BLaER1 (cell line): ENCODE measurements around the gene WWOX.

Experiments used
- H3K27ac ChIP-seq: shearing (Covaris generic); formaldehyde crosslinking; 2 replicates; pipeline ENCODE4 v1.8.1; 2022
- H3K27me3 ChIP-seq: shearing (Covaris generic); formaldehyde crosslinking; 2 replicates; pipeline ENCODE4 v1.8.1; 2022
- H3K36me3 ChIP-seq: shearing (Covaris generic); formaldehyde crosslinking; 2 replicates; pipeline ENCODE4 v1.8.1; 2022
- H3K4me1 ChIP-seq: shearing (Covaris generic); formaldehyde crosslinking; 2 replicates; pipeline ENCODE4 v1.8.1; 2022
- H3K4me2 ChIP-seq: shearing (Covaris generic); formaldehyde crosslinking; 2 replicates; pipeline ENCODE4 v1.8.1; 2022
- H3K4me3 ChIP-seq: shearing (Covaris generic); formaldehyde crosslinking; 2 replicates; pipeline ENCODE4 v1.8.1; 2022
- H3K9ac ChIP-seq: shearing (Covaris generic); formaldehyde crosslinking; 2 replicates; pipeline ENCODE4 v1.8.1; 2022
- H3K9me3 ChIP-seq: shearing (Covaris generic); formaldehyde crosslinking; 2 replicates; pipeline ENCODE4 v1.8.1; 2022
- H4K20me1 ChIP-seq: shearing (Covaris generic); formaldehyde crosslinking; 2 replicates; pipeline ENCODE4 v1.8.1; 2022
- Cebpa-rat ChIP-seq: shearing (Covaris generic); IDR thresholded peaks from 2 replicates; pipeline ENCODE4 v1.8.1; 2022

Gene WWOX

DNA sequence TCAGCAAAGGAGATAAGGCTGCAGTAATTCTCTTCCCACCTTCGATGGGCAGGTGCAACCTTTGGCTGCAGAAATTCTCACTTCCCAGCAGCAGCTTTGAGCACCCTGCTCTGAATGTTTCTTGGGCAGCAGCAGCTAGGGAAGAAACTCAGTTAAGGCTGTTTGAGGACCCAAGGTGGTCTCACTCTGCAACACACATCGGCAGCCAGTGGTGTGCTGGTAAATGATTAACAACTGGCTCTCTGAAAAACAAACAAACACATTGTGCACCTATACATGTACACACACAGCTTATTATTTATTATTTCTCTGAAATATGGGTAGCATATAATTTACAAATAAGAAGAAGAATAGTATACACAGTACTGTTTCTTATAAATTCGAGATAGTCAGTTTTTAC, 685.8 kb downstream of the WWOX start:
- no peaks in the 10 kb centered on the region for H3K27me3 ChIP-seq
- H3K4me2 ChIP-seq: no peak overlapping the region
- H3K36me3 ChIP-seq: no peaks in the 10 kb centered on the region
- TF ChIP-seq Cebpa-rat: no peak
- H3K9ac ChIP-seq: no peak overlapping the region
- no peaks in the 10 kb centered on the region for H4K20me1 ChIP-seq
- H3K27ac ChIP-seq: no peak overlapping the region
- H3K4me1 ChIP-seq: no peaks in the 10 kb centered on the region
- no peak overlapping the region for H3K4me3 ChIP-seq
- no peaks in the 10 kb centered on the region for H3K9me3 ChIP-seq

DNA sequence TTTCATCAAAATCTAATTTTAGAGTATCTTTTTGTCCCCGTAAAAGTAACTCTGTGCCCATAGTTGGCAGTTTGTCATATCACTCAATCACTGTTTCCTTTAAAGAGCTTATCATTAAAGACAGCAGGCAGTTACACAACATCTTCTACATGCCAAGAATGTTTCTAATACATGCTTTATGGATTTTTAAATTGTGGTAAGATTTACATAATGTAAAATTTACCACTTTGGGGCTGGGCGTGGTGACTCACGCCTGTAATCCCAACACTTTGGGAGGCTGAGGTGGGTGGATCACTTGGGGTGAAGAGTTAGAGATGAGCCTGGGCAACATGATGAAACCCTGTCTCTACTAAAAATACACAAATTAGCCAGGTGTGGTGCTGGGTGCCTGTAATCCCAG, 687.2 kb downstream of the WWOX start:
- H3K4me2 ChIP-seq: no peak overlapping the region
- no peaks in the 10 kb centered on the region for H3K4me1 ChIP-seq
- H3K27ac ChIP-seq: no peak overlapping the region
- no peak for TF ChIP-seq Cebpa-rat
- H3K27me3 ChIP-seq: no peaks in the 10 kb centered on the region
- H3K36me3 ChIP-seq: no peaks in the 10 kb centered on the region
- no peaks in the 10 kb centered on the region for H4K20me1 ChIP-seq
- H3K4me3 ChIP-seq: no peak overlapping the region
- no peak overlapping the region for H3K9ac ChIP-seq
- H3K9me3 ChIP-seq: no peaks in the 10 kb centered on the region

DNA sequence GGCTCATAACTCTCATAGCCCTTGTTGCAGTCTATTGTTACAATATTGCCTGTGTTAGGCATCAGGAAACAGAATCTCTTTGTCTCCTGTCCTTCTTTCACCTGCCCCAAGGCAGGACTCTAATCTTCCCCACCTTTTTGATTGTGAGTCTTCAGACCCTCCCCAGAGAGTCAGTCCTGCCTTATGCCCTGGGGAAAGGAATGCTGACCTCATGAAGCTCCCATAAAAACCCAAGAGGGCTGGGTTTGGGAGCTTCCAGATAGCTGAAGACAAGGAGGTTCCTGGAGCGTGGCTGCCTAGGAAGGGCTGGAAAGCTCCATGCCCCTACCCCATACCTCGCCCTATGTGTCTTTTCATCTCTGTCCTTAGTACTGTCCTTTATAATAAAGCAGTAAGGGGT, 688.8 kb downstream of the WWOX start:
- Histone ChIP-seq H3K27me3 (no peaks in the 10 kb centered on the region), H3K36me3 (no peaks in the 10 kb centered on the region), H3K4me2 (no peak overlapping the region), H4K20me1 (no peaks in the 10 kb centered on the region), H3K9me3 (no peaks in the 10 kb centered on the region), H3K27ac (no peak overlapping the region), H3K4me1 (no peaks in the 10 kb centered on the region), H3K9ac (no peak overlapping the region), H3K4me3 (no peak overlapping the region)
- no peak for TF ChIP-seq Cebpa-rat

DNA sequence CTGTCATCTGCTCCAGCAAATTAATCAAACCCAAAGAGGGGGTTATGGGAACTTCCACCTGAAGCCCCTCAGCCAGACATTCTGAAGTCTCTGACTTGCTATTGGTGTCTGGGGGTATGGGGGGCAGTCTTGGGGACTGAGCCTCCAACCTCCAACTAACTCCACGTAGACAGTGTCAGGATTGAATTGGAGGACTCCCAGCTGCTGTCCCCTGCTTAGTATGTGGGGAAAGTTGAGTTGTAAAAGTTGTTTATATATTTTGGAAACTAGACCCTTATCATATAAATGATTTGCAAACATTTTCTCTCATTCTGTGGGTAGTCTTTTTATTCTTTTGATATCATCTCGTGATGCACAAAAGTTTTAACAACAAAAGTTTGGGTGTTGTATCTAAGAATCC, 689.2 kb downstream of the WWOX start:
- H4K20me1 ChIP-seq: no peaks in the 10 kb centered on the region
- no peak overlapping the region for H3K9ac ChIP-seq
- TF ChIP-seq Cebpa-rat: no peak
- H3K4me1 ChIP-seq: no peaks in the 10 kb centered on the region
- no peaks in the 10 kb centered on the region for H3K36me3 ChIP-seq
- H3K4me2 ChIP-seq: no peak overlapping the region
- no peaks in the 10 kb centered on the region for H3K9me3 ChIP-seq
- H3K27me3 ChIP-seq: no peaks in the 10 kb centered on the region
- H3K4me3 ChIP-seq: no peak overlapping the region
- no peak overlapping the region for H3K27ac ChIP-seq

DNA sequence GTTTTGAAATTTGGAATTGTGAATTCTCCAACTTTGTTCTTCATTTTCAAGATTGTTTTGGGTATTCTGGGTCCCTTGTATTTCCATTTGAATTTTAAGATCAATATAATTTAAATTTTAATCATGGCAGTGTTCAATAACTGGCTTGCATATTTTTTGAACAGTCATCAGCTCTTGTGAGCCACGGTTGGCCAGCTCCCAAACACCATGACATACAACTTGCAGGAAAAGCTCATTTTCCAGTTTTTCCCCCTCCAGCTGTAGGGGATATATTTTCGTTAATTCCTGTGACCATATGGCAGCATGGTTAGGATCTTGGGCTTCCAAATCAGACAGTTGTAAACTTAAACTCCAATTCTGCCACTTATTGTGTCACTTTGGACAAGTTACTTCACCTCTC, 690.1 kb downstream of the WWOX start:
- H3K4me1 ChIP-seq: no peaks in the 10 kb centered on the region
- TF ChIP-seq Cebpa-rat: no peak
- no peaks in the 10 kb centered on the region for H3K9me3 ChIP-seq
- no peaks in the 10 kb centered on the region for H4K20me1 ChIP-seq
- no peaks in the 10 kb centered on the region for H3K36me3 ChIP-seq
- no peak overlapping the region for H3K9ac ChIP-seq
- no peak overlapping the region for H3K4me3 ChIP-seq
- no peaks in the 10 kb centered on the region for H3K27me3 ChIP-seq
- no peak overlapping the region for H3K27ac ChIP-seq
- no peak overlapping the region for H3K4me2 ChIP-seq

DNA sequence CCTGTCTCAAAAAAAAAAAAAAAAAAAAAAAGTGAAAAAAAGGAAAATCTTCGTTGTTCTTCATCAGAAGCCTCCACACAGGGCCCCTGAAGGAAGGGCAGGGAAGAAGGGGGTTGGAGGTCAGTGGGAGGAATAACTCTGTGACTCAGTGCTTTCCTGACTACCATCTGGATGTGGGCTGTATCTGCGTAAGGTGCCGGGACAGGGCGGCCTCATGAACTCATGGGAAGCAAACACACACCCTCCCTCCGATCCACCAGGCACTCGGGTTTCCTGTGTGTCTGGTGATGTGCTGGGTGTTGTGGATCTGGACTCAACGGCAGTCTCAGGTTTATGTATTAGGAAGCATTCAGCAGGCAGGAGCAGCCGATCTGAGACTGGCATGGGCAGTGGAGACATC, 691.6 kb downstream of the WWOX start:
- no peaks in the 10 kb centered on the region for H3K27me3 ChIP-seq
- H3K27ac ChIP-seq: no peak overlapping the region
- no peak overlapping the region for H3K4me3 ChIP-seq
- no peak overlapping the region for H3K9ac ChIP-seq
- no peak overlapping the region for H3K4me2 ChIP-seq
- H3K4me1 ChIP-seq: no peaks in the 10 kb centered on the region
- no peaks in the 10 kb centered on the region for H3K36me3 ChIP-seq
- no peaks in the 10 kb centered on the region for H4K20me1 ChIP-seq
- H3K9me3 ChIP-seq: no peaks in the 10 kb centered on the region
- no peak for TF ChIP-seq Cebpa-rat

DNA sequence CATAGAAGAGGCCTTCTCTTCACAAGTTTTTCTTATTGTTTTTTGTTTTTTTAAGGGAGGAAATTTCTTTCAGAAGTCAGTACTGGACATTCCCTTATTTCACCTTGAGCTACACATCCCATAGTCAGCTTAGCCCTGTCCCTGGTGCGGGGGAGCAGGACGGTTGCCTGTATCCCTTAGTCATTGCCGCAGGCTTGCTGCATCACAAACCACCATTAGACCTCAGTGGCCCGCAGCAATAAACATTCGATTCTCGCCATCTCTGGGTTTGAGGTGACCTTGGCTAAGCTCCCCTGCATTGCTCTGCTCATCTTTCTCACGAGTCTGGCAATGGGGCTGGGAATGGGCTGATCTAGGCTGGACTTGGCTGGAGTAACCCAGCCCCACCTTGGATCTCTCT, 692.5 kb downstream of the WWOX start:
- Histone ChIP-seq H3K9me3 (no peaks in the 10 kb centered on the region), H3K27me3 (no peaks in the 10 kb centered on the region), H3K36me3 (no peaks in the 10 kb centered on the region), H3K4me3 (no peak overlapping the region), H3K4me1 (no peaks in the 10 kb centered on the region), H3K27ac (no peak overlapping the region), H4K20me1 (no peaks in the 10 kb centered on the region), H3K4me2 (no peak overlapping the region), H3K9ac (no peak overlapping the region)
- TF ChIP-seq Cebpa-rat: no peak

DNA sequence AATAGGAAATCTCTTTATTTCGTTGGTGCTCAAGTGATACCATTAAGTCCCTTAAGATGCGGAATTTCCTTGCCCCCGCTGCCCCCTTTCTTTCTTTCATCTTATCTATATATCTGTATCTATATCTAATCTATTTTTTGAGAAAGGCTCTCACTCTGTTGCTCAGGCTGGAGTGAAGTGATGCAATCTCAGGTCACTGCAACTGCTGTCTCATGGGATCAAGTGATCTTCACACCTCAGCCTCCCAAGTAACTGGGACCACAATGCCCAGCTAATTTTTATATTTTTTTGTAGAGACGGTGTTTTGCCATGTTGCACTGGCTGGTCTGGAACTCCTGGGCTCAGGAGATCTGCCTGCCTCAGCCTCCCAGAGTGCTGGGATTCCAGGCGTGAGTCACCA, 693.5 kb downstream of the WWOX start:
- H4K20me1 ChIP-seq: no peaks in the 10 kb centered on the region
- no peak overlapping the region for H3K27ac ChIP-seq
- H3K27me3 ChIP-seq: no peaks in the 10 kb centered on the region
- H3K4me3 ChIP-seq: no peak overlapping the region
- H3K4me1 ChIP-seq: no peaks in the 10 kb centered on the region
- H3K9me3 ChIP-seq: no peaks in the 10 kb centered on the region
- H3K4me2 ChIP-seq: no peak overlapping the region
- TF ChIP-seq Cebpa-rat: no peak
- H3K9ac ChIP-seq: no peak overlapping the region
- no peaks in the 10 kb centered on the region for H3K36me3 ChIP-seq

DNA sequence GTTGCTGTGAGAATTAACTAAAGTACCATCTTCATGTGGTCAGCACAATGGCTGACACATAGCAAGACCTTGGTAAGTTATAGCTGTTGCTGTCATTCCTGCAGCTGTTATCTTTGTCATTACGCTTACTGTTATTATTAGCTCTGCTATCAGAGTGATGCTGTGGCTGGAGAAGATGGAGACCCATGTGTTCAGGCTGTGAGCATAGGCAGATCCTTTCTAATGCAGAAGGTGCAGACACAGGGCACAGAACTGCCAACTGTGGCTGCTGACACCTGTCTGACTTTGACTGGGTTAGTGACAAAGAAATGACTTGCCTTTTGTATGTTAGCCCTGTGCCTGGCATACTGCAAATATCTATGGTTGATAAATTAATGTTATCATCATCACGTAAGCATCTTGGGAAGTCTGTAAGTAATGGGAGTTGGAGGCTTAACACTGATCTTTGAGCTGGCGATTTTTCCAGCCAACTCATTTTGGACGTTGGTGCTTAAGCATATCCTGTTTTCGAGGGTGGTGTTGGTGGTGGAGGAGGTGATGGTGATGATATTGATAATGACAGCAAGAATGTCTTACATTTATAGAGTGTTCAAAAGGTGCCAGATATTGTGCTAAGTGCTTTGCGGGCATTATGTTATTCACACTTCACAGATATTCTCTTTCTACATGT, 695.3 kb downstream of the WWOX start:
- no peak overlapping the region for H3K27ac ChIP-seq
- H3K9ac ChIP-seq: no peak overlapping the region
- no peak overlapping the region for H3K4me3 ChIP-seq
- no peaks in the 10 kb centered on the region for H3K36me3 ChIP-seq
- no peaks in the 10 kb centered on the region for H4K20me1 ChIP-seq
- no peak for TF ChIP-seq Cebpa-rat
- no peak overlapping the region for H3K4me2 ChIP-seq
- no peaks in the 10 kb centered on the region for H3K27me3 ChIP-seq
- no peaks in the 10 kb centered on the region for H3K4me1 ChIP-seq
- no peaks in the 10 kb centered on the region for H3K9me3 ChIP-seq

DNA sequence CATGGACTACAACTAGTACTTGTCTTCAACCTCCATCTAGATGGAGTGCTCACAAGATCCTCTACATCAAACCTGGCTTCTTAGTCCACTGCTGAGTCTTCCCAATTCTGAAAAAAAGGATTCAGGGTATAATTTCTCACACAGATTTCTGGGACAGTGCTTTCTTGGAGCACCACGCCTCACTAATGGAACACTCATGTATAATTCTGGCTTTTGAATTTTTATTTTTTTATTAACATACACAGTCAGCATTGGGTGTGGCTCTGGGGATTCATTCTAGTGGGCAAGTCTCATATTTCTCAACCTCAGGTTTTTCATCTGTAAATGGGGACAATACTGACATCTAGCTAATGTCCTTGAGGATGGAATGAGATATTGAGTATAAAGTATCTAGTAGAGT, 696.0 kb downstream of the WWOX start:
- H3K4me2 ChIP-seq: no peak overlapping the region
- H3K27me3 ChIP-seq: no peaks in the 10 kb centered on the region
- H3K4me3 ChIP-seq: no peak overlapping the region
- no peak for TF ChIP-seq Cebpa-rat
- no peaks in the 10 kb centered on the region for H4K20me1 ChIP-seq
- no peak overlapping the region for H3K9ac ChIP-seq
- no peak overlapping the region for H3K27ac ChIP-seq
- no peaks in the 10 kb centered on the region for H3K9me3 ChIP-seq
- H3K36me3 ChIP-seq: no peaks in the 10 kb centered on the region
- H3K4me1 ChIP-seq: no peaks in the 10 kb centered on the region

DNA sequence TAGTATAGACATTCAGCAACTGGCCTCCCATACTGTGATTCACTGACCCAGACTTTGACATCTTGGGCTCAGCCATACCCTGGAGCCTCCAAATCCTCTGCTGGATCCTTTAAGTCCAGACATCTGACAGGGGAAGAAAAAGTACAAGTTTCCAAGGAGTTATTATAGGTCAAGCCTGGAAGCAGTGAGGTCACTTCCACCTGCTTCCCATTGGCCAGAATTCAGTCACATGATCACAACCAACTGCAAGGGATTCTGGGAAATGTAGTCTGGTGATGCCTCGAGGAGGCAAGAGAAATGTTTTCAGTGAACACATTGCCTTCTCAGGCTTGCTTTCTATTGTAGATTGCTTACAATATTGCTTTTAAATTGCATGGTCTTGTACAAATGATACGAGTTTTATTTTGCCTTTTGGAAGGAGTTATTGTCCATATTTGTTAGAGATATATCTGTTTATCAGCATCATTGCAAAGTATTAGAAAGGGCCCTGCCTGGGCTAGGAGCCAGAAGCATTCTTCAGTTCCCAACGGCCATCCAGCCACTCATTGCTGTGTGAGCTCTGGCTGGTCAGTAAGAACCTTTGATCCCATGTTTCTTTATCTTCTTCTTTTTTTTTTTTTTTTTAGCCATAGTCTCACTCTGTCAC, 696.9 kb downstream of the WWOX start:
- Histone ChIP-seq H4K20me1 (no peaks in the 10 kb centered on the region), H3K4me1 (no peaks in the 10 kb centered on the region), H3K27ac (no peak overlapping the region), H3K9ac (no peak overlapping the region), H3K4me2 (no peak overlapping the region), H3K9me3 (no peaks in the 10 kb centered on the region), H3K4me3 (no peak overlapping the region), H3K36me3 (no peaks in the 10 kb centered on the region), H3K27me3 (no peaks in the 10 kb centered on the region)
- no peak for TF ChIP-seq Cebpa-rat
